Astrocyte of the spinal cord (primary cell): ENCODE results near the gene MESP1.

Experiments
- DNase-seq: peaks from one replicate; pipeline ENCODE4 v3.0.0; 2011; ENCODE audit warnings: low read depth, low spot score
- H3K4me3 ChIP-seq: 2 replicates; pipeline ENCODE4 v1.5.1; 2011; ENCODE audit warnings: low read depth, mild to moderate bottlenecking, low read length, moderate library complexity
- CTCF ChIP-seq: IDR thresholded peaks from 2 replicates; pipeline ENCODE4 v1.5.1; 2012; ENCODE audit warnings: low read depth, mild to moderate bottlenecking, low read length, inconsistent platforms
- in situ Hi-C: cut with HindIII; loops from 2 replicates; pipeline ENCODE4 v1.10.0; 2017; ENCODE audit warnings: low sequenced_read_pairs

The MESP1 gene, protein sequence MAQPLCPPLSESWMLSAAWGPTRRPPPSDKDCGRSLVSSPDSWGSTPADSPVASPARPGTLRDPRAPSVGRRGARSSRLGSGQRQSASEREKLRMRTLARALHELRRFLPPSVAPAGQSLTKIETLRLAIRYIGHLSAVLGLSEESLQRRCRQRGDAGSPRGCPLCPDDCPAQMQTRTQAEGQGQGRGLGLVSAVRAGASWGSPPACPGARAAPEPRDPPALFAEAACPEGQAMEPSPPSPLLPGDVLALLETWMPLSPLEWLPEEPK

GRCh38 chr15:89750560-89751542 is at the start of gene MESP1:
MESP1 (minus strand) TSS chr15:89751249; CDS start chr15:89751231, 18 bp downstream.
- in situ Hi-C loops, result loop anchor here (25.0 kb wide), 1 partner anchor 111 kb away; no protein-coding TSS in a partner anchor
- DNase-seq, result peak; percentile 88
- peak; percentile 68 for TF ChIP-seq CTCF
- peak within 1 kb of the TSS; percentile 39 for H3K4me3 ChIP-seq

- in situ Hi-C loops, result no loop called here
- TF ChIP-seq CTCF, result no peak
- no peak for DNase-seq
- H3K4me3 ChIP-seq, result no peak overlapping the region
Measured at GRCh38 chr15:89799918-89800498, 49.0 kb upstream of the MESP1 start.

DNA sequence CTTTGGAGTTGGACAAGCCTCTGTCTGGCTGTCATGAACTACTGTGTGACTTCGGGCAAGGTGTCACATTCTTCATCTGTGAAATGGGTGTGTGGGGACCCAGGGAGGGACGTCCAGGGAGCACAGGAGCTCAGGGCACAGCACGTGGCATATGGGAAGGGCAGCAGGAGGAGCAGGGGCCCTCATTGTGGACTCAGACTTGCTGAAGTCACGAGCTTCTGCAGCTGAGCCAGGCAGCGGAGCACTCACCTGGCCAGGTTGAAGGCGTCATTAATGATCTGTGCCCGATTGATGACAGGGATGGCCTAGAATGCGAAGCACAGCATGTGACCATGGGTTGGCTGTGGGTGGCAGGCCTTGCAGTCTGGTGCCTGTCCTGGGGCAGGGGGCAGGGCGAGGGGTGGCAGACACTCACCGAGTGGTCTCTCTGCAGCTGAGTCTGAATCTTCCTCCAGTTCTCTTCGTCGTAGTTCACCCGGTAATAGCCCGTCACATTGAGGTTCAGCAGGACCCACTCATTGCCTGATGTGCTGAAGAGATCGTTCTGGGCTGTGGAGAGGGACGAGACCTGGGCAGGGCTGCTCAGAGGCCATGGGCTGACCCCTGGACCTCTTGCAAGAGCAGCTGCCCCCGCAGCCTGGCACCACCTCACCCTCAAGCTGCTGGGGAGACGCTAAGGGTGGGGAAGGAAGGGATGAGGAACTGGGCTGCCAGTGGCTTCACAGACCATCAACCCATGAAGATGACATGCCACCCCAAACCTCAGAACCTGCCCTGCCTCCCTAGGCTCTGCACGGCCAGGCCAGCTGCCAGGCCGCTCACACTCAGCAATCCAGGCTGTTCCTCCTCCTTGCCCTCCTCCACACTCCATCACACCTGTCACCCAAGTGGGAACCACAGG is 48.2 kb upstream of the MESP1 start:
- TF ChIP-seq CTCF, result no peak
- no peak for DNase-seq
- no peak overlapping the region for H3K4me3 ChIP-seq
- in situ Hi-C loops, result no loop called here

- H3K4me3 ChIP-seq, result no peak overlapping the region
- in situ Hi-C loops, result no loop called here
- TF ChIP-seq CTCF, result no peak
- no peak for DNase-seq
Measured at GRCh38 chr15:89797678-89798201, 46.7 kb upstream of the MESP1 start.

GRCh38 chr15:89795996-89796395 is 44.9 kb upstream of the MESP1 start:
- in situ Hi-C loops, result no loop called here
- no peak for DNase-seq
- H3K4me3 ChIP-seq, result no peak overlapping the region
- TF ChIP-seq CTCF, result no peak
